ENCODE results near the gene CDHR2. TPM values are rescaled to one million over a fixed set of nuclear protein-coding genes. Genes with fewer than 3 reads are reported as not detected.
"Not testable (repeated sequence)": the region's sequence is repeated elsewhere in the genome, so short reads cannot be mapped to it uniquely, and the experiment has no call there.

The CDHR2 gene
- total RNA-seq, 1 donor from 2014 or later = 0.43 TPM

DNA sequence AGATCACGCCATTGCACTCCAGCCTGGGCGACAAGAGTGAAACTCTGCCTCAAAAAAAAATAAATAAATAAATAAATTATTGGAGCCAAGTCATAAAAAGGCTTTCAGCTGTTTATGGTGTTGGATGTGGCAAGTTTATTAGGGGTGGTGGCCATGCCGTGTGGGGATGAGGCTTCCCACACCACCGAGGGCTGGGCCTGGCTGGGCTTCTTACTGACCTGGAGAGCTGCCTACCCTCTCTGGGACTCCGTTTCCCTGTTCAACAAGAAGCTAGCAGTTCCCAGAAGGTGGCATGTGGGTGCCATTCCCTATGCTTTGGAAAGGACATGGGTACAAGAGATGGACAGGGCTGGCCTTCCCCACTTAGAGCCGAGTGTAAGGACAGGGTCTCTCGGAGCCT is 38.3 kb downstream of the CDHR2 start:
- no peak overlapping the region for H3K4me3 Mint-ChIP-seq (ENCODE audit: unreplicated experiment)
- H3K27ac Mint-ChIP-seq (ENCODE audit: unreplicated experiment) = no peak overlapping the region
- H3K4me1 Mint-ChIP-seq (ENCODE audit: unreplicated experiment) = no peaks in the 10 kb centered on the region
- no peaks in the 10 kb centered on the region for H3K27me3 Mint-ChIP-seq (ENCODE audit: unreplicated experiment)
- no peaks in the 10 kb centered on the region for H3K9me3 Mint-ChIP-seq (ENCODE audit: unreplicated experiment)
- no peaks in the 10 kb centered on the region for H3K36me3 Mint-ChIP-seq (ENCODE audit: unreplicated experiment)
- DNase-seq (ENCODE audit: extremely low spot score, unreplicated experiment) = no peak
- TF ChIP-seq, protein P1, sequence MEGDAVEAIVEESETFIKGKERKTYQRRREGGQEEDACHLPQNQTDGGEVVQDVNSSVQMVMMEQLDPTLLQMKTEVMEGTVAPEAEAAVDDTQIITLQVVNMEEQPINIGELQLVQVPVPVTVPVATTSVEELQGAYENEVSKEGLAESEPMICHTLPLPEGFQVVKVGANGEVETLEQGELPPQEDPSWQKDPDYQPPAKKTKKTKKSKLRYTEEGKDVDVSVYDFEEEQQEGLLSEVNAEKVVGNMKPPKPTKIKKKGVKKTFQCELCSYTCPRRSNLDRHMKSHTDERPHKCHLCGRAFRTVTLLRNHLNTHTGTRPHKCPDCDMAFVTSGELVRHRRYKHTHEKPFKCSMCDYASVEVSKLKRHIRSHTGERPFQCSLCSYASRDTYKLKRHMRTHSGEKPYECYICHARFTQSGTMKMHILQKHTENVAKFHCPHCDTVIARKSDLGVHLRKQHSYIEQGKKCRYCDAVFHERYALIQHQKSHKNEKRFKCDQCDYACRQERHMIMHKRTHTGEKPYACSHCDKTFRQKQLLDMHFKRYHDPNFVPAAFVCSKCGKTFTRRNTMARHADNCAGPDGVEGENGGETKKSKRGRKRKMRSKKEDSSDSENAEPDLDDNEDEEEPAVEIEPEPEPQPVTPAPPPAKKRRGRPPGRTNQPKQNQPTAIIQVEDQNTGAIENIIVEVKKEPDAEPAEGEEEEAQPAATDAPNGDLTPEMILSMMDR (IDR thresholded peaks at IDR 0.05) = no peak

DNA sequence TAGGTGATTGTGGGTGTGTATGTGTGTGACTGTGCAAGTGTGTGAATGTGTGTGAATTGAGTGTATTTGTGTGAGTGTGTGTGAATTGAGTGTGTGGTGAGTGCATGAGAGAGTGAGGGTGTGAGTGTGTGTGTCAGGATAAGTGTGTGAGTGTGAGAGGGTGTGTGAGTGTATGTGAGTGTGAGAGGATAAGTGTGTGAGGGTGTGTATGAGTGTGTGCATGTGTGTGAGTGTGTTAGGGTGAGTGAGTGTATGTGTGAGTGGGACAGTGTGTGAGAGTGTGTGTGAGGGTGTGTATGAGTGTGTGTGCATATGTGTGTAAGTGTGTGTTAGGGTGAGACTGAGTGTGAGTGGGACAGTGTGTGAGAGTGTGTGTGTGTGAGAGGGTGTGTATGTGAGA is 39.2 kb downstream of the CDHR2 start:
- no peaks in the 10 kb centered on the region for H3K36me3 Mint-ChIP-seq (ENCODE audit: unreplicated experiment)

DNA sequence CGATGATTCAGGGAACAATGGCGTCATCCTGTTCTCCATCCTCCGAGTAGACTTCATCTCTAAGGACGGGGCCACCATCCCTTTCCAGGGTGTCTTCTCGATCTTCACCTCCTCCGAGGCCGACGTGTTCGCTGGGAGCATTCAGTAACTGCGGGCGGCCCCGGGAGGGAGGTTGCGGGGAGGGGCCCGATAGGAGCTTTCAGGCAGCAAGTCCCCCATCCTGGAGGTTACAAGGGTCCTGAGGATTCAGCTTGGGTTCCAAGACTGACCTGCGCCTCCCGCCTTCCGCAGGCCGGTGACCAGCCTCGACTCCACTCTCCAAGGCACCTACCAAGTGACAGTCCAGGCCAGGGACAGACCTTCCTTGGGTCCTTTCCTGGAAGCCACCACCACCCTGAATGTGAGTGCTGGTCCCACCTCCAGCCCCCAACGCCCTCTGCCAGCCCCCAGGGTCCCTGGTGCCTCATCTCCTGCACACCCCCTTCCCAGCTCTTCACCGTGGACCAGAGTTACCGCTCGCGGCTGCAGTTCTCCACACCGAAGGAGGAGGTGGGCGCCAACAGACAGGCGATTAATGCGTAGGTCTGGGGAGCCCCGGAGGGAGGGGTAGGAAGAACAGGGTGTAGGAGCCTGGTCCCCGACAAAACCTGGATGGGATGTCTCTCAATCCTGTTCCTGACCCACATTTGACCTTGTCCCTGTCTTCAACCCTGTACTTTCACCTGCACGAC is 40.1 kb downstream of the CDHR2 start:
- H3K4me1 Mint-ChIP-seq (ENCODE audit: unreplicated experiment) = no peaks in the 10 kb centered on the region
- DNase-seq (ENCODE audit: extremely low spot score, unreplicated experiment) = no peak
- TF ChIP-seq, protein P1 (IDR thresholded peaks at IDR 0.05) = no peak
- H3K27ac Mint-ChIP-seq (ENCODE audit: unreplicated experiment) = no peak overlapping the region
- no peaks in the 10 kb centered on the region for H3K27me3 Mint-ChIP-seq (ENCODE audit: unreplicated experiment)
- no peaks in the 10 kb centered on the region for H3K36me3 Mint-ChIP-seq (ENCODE audit: unreplicated experiment)
- H3K9me3 Mint-ChIP-seq (ENCODE audit: unreplicated experiment) = no peaks in the 10 kb centered on the region
- no peak overlapping the region for H3K4me3 Mint-ChIP-seq (ENCODE audit: unreplicated experiment)

More for the DNA sequence above, 39.2 kb downstream of the CDHR2 start:
- H3K9me3 Mint-ChIP-seq (ENCODE audit: unreplicated experiment) = no peaks in the 10 kb centered on the region
- H3K4me1 Mint-ChIP-seq (ENCODE audit: unreplicated experiment) = no peaks in the 10 kb centered on the region
- H3K27ac Mint-ChIP-seq (ENCODE audit: unreplicated experiment) = no peak overlapping the region
- no peak overlapping the region for H3K4me3 Mint-ChIP-seq (ENCODE audit: unreplicated experiment)
- no peak for DNase-seq (ENCODE audit: extremely low spot score, unreplicated experiment)
- no peaks in the 10 kb centered on the region for H3K27me3 Mint-ChIP-seq (ENCODE audit: unreplicated experiment)
- TF ChIP-seq, protein P1 (IDR thresholded peaks at IDR 0.05) = no peak

DNA sequence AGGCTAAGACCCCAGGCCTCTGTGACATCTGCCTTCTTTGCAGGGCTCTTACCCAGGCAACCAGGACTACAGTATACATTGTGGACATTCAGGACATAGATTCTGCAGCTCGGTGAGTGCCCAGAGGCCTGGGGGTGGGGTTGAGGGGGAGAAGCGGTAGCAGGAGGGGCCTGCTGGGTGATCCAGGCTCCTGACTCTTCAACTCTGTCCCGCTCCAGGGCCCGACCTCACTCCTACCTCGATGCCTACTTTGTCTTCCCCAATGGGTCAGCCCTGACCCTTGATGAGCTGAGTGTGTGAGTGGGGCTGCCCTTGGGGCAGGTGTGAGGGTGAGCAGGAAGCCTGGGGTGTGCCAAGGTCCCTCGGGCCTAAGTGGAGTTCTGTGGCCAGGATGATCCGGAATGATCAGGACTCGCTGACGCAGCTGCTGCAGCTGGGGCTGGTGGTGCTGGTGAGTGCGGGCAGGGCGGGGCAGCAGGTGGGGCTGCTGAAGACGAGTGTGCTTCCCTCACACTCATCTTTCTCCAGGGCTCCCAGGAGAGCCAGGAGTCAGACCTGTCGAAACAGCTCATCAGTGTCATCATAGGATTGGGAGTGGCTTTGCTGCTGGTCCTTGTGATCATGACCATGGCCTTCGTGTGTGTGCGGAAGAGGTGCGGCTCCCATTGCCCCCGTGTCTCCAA is 41.0 kb downstream of the CDHR2 start:
- no peaks in the 10 kb centered on the region for H3K27me3 Mint-ChIP-seq (ENCODE audit: unreplicated experiment)
- no peak for DNase-seq (ENCODE audit: extremely low spot score, unreplicated experiment)
- H3K9me3 Mint-ChIP-seq (ENCODE audit: unreplicated experiment) = no peaks in the 10 kb centered on the region
- H3K4me1 Mint-ChIP-seq (ENCODE audit: unreplicated experiment) = no peaks in the 10 kb centered on the region
- H3K27ac Mint-ChIP-seq (ENCODE audit: unreplicated experiment) = no peak overlapping the region
- TF ChIP-seq, protein P1 (IDR thresholded peaks at IDR 0.05) = no peak
- H3K4me3 Mint-ChIP-seq (ENCODE audit: unreplicated experiment) = no peak overlapping the region
- H3K36me3 Mint-ChIP-seq (ENCODE audit: unreplicated experiment) = no peaks in the 10 kb centered on the region

DNA sequence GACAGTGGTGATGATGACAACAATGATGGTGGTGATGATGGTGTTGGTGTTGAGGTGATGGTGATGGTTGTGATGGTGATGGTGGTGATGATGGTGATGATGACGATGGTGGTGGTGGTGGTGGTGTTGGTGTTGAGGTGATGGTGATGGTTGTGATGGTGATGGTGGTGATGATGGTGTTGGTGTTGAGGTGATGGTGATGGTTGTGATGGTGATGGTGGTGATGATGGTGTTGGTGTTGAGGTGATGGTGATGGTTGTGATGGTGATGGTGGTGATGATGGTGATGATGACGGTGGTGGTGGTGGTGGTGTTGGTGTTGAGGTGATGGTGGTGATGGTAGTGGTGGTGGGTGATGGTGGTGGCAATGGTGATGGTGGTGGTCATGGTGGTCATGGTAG is 42.5 kb downstream of the CDHR2 start:
- H3K4me1 Mint-ChIP-seq (ENCODE audit: unreplicated experiment); H3K9me3 Mint-ChIP-seq (ENCODE audit: unreplicated experiment); H3K27me3 Mint-ChIP-seq (ENCODE audit: unreplicated experiment); H3K27ac Mint-ChIP-seq (ENCODE audit: unreplicated experiment); H3K4me3 Mint-ChIP-seq (ENCODE audit: unreplicated experiment); H3K36me3 Mint-ChIP-seq (ENCODE audit: unreplicated experiment); DNase-seq (ENCODE audit: extremely low spot score, unreplicated experiment): not testable (repeated sequence)
